H1 (cell line): Measurements from ENCODE around the gene YBX1. TPM values are rescaled to one million over a fixed set of nuclear protein-coding genes. Genes with fewer than 3 reads are reported as not detected.

Experiments
- CTCF ChIA-PET: fragments of 300-600 bp; sonication (Branson Sonifier 250); formaldehyde crosslinking; loops from one replicate; lab custom pipeline; 2021; ENCODE audit not compliant: partially characterized antibody; lab: Charles Lee
- POLR2A ChIA-PET: fragments of 300-600 bp; sonication (Branson Sonifier 250); formaldehyde crosslinking; loops from one replicate; lab custom pipeline; 2021; ENCODE audit warnings: inconsistent platforms; ENCODE audit not compliant: partially characterized antibody; lab: Charles Lee
- DNase-seq, 2 experiments: peaks; one replicate each; pipeline versions ENCODE4 v3.0.0 to v3.0.0-alpha.2; 2010 to 2022; ENCODE audit warnings: low spot score in 2 of 2, low read depth in 1 of 2, mixed read lengths in 1 of 2
- FAIRE-seq: peaks from 2 replicates; lab custom pipeline; 2011; peaks lifted over from hg19 to GRCh38; lab: Jason Lieb, UNC
- H2AFZ ChIP-seq: 2 replicates; pipeline ENCODE4 v1.8.1; 2012; ENCODE audit warnings: low read length, inconsistent platforms
- H2AK5ac ChIP-seq: 2 replicates; pipeline ENCODE4 v1.6.1; 2013; ENCODE audit warnings: low read depth, low read length
- H2BK120ac ChIP-seq: replicated peaks from 2 replicates; pipeline ENCODE3; 2013; ENCODE audit warnings: low read depth, low read length, inconsistent platforms
- H2BK12ac ChIP-seq: 2 replicates; pipeline ENCODE4 v1.6.1; 2013; ENCODE audit warnings: low read depth, low read length
- H2BK15ac ChIP-seq: 2 replicates; pipeline ENCODE4 v1.6.1; 2013; ENCODE audit warnings: low read length
- H2BK20ac ChIP-seq: 2 replicates; pipeline ENCODE4 v1.6.1; 2013; ENCODE audit warnings: low read length
- H2BK5ac ChIP-seq: 2 replicates; pipeline ENCODE4 v1.6.1; 2013; ENCODE audit warnings: low read depth, low read length
- H3K14ac ChIP-seq: 2 replicates; pipeline ENCODE4 v1.6.1; 2013; ENCODE audit warnings: inconsistent platforms; ENCODE audit not compliant: insufficient read length
- H3K18ac ChIP-seq: 2 replicates; pipeline ENCODE4 v1.6.1; 2013; ENCODE audit warnings: low read length; ENCODE audit errors: extremely low read depth
- H3K23ac ChIP-seq: 2 replicates; pipeline ENCODE4 v1.6.1; 2013; ENCODE audit warnings: inconsistent platforms; ENCODE audit not compliant: insufficient read length
- H3K23me2 ChIP-seq: 2 replicates; pipeline ENCODE4 v1.6.1; 2013; ENCODE audit warnings: low read depth, low read length
- H3K27ac ChIP-seq: 2 replicates; pipeline ENCODE4 v1.6.1; 2011; ENCODE audit warnings: low read depth, low read length, inconsistent platforms
- H3K27me3 ChIP-seq, 4 experiments: replicated peaks in 1 of 4; 1 replicate in 1 of 4; 2 replicates in 3 of 4; pipeline versions ENCODE4 v1.6.1 to v1.8.1; 2011 to 2013; ENCODE audit warnings: low read length in 3 of 4, mild to moderate bottlenecking in 3 of 4, inconsistent platforms in 2 of 4, mixed read lengths in 2 of 4, moderate library complexity in 1 of 4; ENCODE audit not compliant: control insufficient read depth in 3 of 4, insufficient read depth in 3 of 4; ENCODE audit errors: extremely low read depth in 1 of 4
- H3K36me3 ChIP-seq, 4 experiments: 2 replicates each; pipeline versions ENCODE4 v1.6.1 to v1.8.1; 2011 to 2013; ENCODE audit warnings: mild to moderate bottlenecking in 4 of 4, low read length in 3 of 4, moderate library complexity in 2 of 4, control low read depth in 1 of 4, inconsistent platforms in 1 of 4; ENCODE audit not compliant: insufficient read depth in 4 of 4, control insufficient read depth in 2 of 4
- H3K4ac ChIP-seq: replicated peaks from 2 replicates; pipeline ENCODE3; 2013; ENCODE audit warnings: low read length, low read depth, mixed read lengths, inconsistent platforms; ENCODE audit not compliant: insufficient read length
- H3K4me1 ChIP-seq, 4 experiments: replicated peaks in 1 of 4; 1 replicate in 1 of 4; 2 replicates in 3 of 4; pipeline versions ENCODE4 v1.6.1 to v1.8.1; 2011 to 2013; ENCODE audit warnings: low read length in 3 of 4, inconsistent platforms in 2 of 4, mixed read lengths in 1 of 4; ENCODE audit not compliant: insufficient read depth in 4 of 4, control insufficient read depth in 3 of 4
- H3K4me2 ChIP-seq, 2 experiments: 2 replicates each; pipeline versions ENCODE4 v1.6.1 to v1.8.1; 2011 to 2013; ENCODE audit warnings: low read depth in 2 of 2, low read length in 2 of 2, control low read depth in 1 of 2, inconsistent platforms in 1 of 2, mild to moderate bottlenecking in 1 of 2; ENCODE audit not compliant: insufficient read depth in 1 of 2
- H3K4me3 ChIP-seq, 4 experiments: fragments of 200-600, 300-600 bp in 1 of 4; sonication (generic), shearing (Covaris generic), sonication (Bioruptor Twin) in 1 of 4; 2 replicates each; pipeline versions ENCODE4 v1.5.1 to v1.8.1; 2011 to 2016; ENCODE audit warnings: low read length in 4 of 4, low read depth in 3 of 4, control low read depth in 2 of 4, inconsistent platforms in 2 of 4, mild to moderate bottlenecking in 2 of 4, mixed read lengths in 1 of 4, moderate library complexity in 1 of 4; ENCODE audit not compliant: insufficient read depth in 2 of 4; ENCODE audit errors: extremely low read depth in 1 of 4
- H3K56ac ChIP-seq: replicated peaks from 2 replicates; pipeline ENCODE3; 2013; ENCODE audit warnings: low read depth, mild to moderate bottlenecking, mixed read lengths, low read length, inconsistent platforms; ENCODE audit not compliant: insufficient read length
- H3K79me1 ChIP-seq: 2 replicates; pipeline ENCODE4 v1.6.1; 2013; ENCODE audit warnings: low read depth, low read length, control low read depth
- H3K79me2 ChIP-seq, 2 experiments: 2 replicates each; pipeline versions ENCODE4 v1.6.1 to v1.8.1; 2012 to 2013; ENCODE audit warnings: low read length in 2 of 2, mild to moderate bottlenecking in 2 of 2, inconsistent platforms in 1 of 2; ENCODE audit not compliant: insufficient read depth in 2 of 2, control insufficient read depth in 1 of 2
- H3K9ac ChIP-seq, 4 experiments: replicated peaks in 1 of 4; 1 replicate in 1 of 4; 2 replicates in 3 of 4; pipeline versions ENCODE4 v1.6.1 to v1.8.1; 2011 to 2013; ENCODE audit warnings: low read depth in 3 of 4, low read length in 3 of 4, control low read depth in 2 of 4, mild to moderate bottlenecking in 2 of 4, moderate library complexity in 2 of 4, inconsistent platforms in 1 of 4; ENCODE audit errors: extremely low read depth in 1 of 4
- H3K9me3 ChIP-seq, 2 experiments: 2 replicates each; pipeline versions ENCODE4 v1.6.1 to v1.8.1; 2012 to 2013; ENCODE audit warnings: mild to moderate bottlenecking in 2 of 2, moderate library complexity in 2 of 2, control low read depth in 1 of 2, inconsistent platforms in 1 of 2, low read depth in 1 of 2, low read length in 1 of 2, mixed read lengths in 1 of 2; ENCODE audit not compliant: insufficient read depth in 2 of 2
- H4K20me1 ChIP-seq, 2 experiments: replicated peaks in 1 of 2; 2 replicates each; pipeline versions ENCODE3 to v1.8.1; 2011 to 2013; ENCODE audit warnings: inconsistent platforms in 2 of 2, low read length in 2 of 2, mild to moderate bottlenecking in 1 of 2; ENCODE audit not compliant: insufficient read depth in 2 of 2, control insufficient read depth in 1 of 2
- H4K5ac ChIP-seq: 2 replicates; pipeline ENCODE4 v1.6.1; 2013; ENCODE audit warnings: low read length, low read depth, mixed read lengths, inconsistent platforms; ENCODE audit not compliant: insufficient read length
- H4K8ac ChIP-seq: 2 replicates; pipeline ENCODE4 v1.8.0; 2013; ENCODE audit warnings: mild to moderate bottlenecking, moderate library complexity, low read length, inconsistent platforms; ENCODE audit not compliant: insufficient read depth; ENCODE audit errors: extremely low read depth
- H4K91ac ChIP-seq: replicated peaks from 2 replicates; pipeline ENCODE3; 2013; ENCODE audit warnings: low read length, mixed read lengths, inconsistent platforms; ENCODE audit not compliant: insufficient read length
- BCL11A ChIP-seq, 2 experiments: IDR thresholded peaks; one replicate each; pipeline ENCODE4 v1.6.1; 2011; ENCODE audit warnings: low read depth in 2 of 2, low read length in 2 of 2, mild to moderate bottlenecking in 2 of 2
- CEBPB ChIP-seq: IDR thresholded peaks from 2 replicates; pipeline ENCODE4 v1.6.1; 2012; ENCODE audit warnings: low read depth, low read length
- CHD1 ChIP-seq: IDR thresholded peaks from 2 replicates; pipeline ENCODE4 v1.6.1; 2012; ENCODE audit warnings: low read depth, low read length, improper control_type of control experiment
- CREB1 ChIP-seq: IDR thresholded peaks from 2 replicates; pipeline ENCODE4 v1.6.1; 2012; ENCODE audit warnings: inconsistent platforms
- FOSL1 ChIP-seq: IDR thresholded peaks from 2 replicates; pipeline ENCODE4 v1.6.1; 2011; ENCODE audit warnings: mild to moderate bottlenecking, low read depth, low read length, moderate library complexity; ENCODE audit not compliant: insufficient read depth
- RAD21 ChIP-seq, 2 experiments: IDR thresholded peaks in 1 of 2; conservative IDR thresholded peaks in 1 of 2; 2 replicates each; pipeline ENCODE4 v1.6.1; 2011; ENCODE audit warnings: low read depth in 2 of 2, low read length in 2 of 2, improper control_type of control experiment in 1 of 2, inconsistent platforms in 1 of 2, mild to moderate bottlenecking in 1 of 2, moderate library complexity in 1 of 2
- RXRA ChIP-seq: IDR thresholded peaks from 2 replicates; pipeline ENCODE4 v1.6.1; 2011; ENCODE audit warnings: low read depth, mild to moderate bottlenecking, low read length, moderate library complexity; ENCODE audit not compliant: insufficient read depth
- SP1 ChIP-seq: IDR thresholded peaks from 2 replicates; pipeline ENCODE4 v1.6.1; 2011; ENCODE audit warnings: low read depth, low read length
- YY1 ChIP-seq: IDR thresholded peaks from 2 replicates; pipeline ENCODE4 v1.6.1; 2011; ENCODE audit warnings: low read depth, mild to moderate bottlenecking, low read length
- ZNF274 ChIP-seq: IDR thresholded peaks from 2 replicates; pipeline ENCODE4 v1.7.0; 2012; ENCODE audit warnings: low read length, borderline replicate concordance; ENCODE audit errors: extremely low read depth
- WGBS, 2 experiments: shearing (Covaris generic) in 1 of 2; methylation state at CpG; one replicate each; pipeline versions ENCODE4 v1.1.6 to v1.1.7; 2013 to 2015; ENCODE audit warnings: low lambda C conversion rate in 2 of 2, mixed read lengths in 2 of 2, inconsistent platforms in 1 of 2, low coverage in 1 of 2, missing lambda C conversion rate in 1 of 2; ENCODE audit not compliant: insufficient replicate concordance in 2 of 2, insufficient coverage in 1 of 2, insufficient read length in 1 of 2; ENCODE audit errors: extremely low coverage in 1 of 2, missing lambda C conversion rate in 1 of 2; 5-methylcytosine and 5-hydroxymethylcytosine counted together
- polyA plus RNA-seq, 7 experiments: library from polyadenylated mRNA; depleted of rRNA in 3 of 7; stranded (reverse) in 5 of 7; unstranded in 2 of 7; fragments of >200 nt in 5 of 7; fragments of 200-250 nt in 2 of 7; gene quantifications; 1 replicate in 5 of 7; 2 replicates in 1 of 7; 4 replicates in 1 of 7; pipeline versions ENCODE4 v1.2.1 to v1.2.3, GENCODE V29; 2011 to 2013; ENCODE audit warnings: missing spikeins in 2 of 7, mixed read lengths in 2 of 7
- total RNA-seq: library from RNA; stranded (reverse); fragmentation: NEBNext Ultra II Directional; extraction: Animal tissue kit (Norgen Biotek cat#: 25700); gene quantifications from 2 replicates; pipeline ENCODE4 v1.2.1, GENCODE V29; 2021
- TF ChIP-seq, protein P1 (sequence below), 3 experiments: IDR thresholded peaks; 1 replicate in 2 of 3; 2 replicates in 1 of 3; pipeline versions ENCODE4 v1.5.1 to v1.6.1; 2011; ENCODE audit warnings: low read length in 3 of 3, mild to moderate bottlenecking in 3 of 3, inconsistent platforms in 2 of 3, low read depth in 1 of 3, moderate library complexity in 1 of 3; ENCODE audit not compliant: insufficient read depth in 1 of 3; ENCODE audit errors: control extremely low read depth in 1 of 3

The YBX1 gene
- total and polyA plus RNA-seq, 2 of the 8 experiments (the other 6 are each of a cell fraction or from before 2014, with no cell fraction given) = 438 to 1,219 TPM

GRCh38 chr1:42735477-42736105 lies 53.4 kb downstream of the YBX1 start:
- CTCF ChIA-PET = interaction anchor here (0.6 to 6.4 kb wide), 14 partner anchors 10 to 561 kb away, joined by 3 to 62 read pairs (median 3); partner anchors contain the start of gene YBX1
- no peak overlapping the region for H3K9ac ChIP-seq
- TF ChIP-seq CHD1 (no peak), FOSL1 (no peak), CREB1 (no peak), RAD21 (IDR thresholded peaks at IDR 0.05 in 1 of 2, conservative IDR thresholded peaks at IDR 0.05 in 1 of 2; ENCODE audit: low read depth in 2 of 2, low read length in 2 of 2) (no peak), RXRA (no peak), CEBPB (no peak), YY1 (no peak), SP1 (no peak), BCL11A (IDR thresholded peaks at IDR 0.05; ENCODE audit: low read depth in 2 of 2, low read length in 2 of 2) (no peak), ZNF274 (no peak)
- TF ChIP-seq, protein P1, sequence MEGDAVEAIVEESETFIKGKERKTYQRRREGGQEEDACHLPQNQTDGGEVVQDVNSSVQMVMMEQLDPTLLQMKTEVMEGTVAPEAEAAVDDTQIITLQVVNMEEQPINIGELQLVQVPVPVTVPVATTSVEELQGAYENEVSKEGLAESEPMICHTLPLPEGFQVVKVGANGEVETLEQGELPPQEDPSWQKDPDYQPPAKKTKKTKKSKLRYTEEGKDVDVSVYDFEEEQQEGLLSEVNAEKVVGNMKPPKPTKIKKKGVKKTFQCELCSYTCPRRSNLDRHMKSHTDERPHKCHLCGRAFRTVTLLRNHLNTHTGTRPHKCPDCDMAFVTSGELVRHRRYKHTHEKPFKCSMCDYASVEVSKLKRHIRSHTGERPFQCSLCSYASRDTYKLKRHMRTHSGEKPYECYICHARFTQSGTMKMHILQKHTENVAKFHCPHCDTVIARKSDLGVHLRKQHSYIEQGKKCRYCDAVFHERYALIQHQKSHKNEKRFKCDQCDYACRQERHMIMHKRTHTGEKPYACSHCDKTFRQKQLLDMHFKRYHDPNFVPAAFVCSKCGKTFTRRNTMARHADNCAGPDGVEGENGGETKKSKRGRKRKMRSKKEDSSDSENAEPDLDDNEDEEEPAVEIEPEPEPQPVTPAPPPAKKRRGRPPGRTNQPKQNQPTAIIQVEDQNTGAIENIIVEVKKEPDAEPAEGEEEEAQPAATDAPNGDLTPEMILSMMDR (IDR thresholded peaks at IDR 0.05; ENCODE audit: control extremely low read depth in 1 of 3, insufficient read depth in 1 of 3, low read depth in 1 of 3, low read length in 3 of 3) = no peak

More at GRCh38 chr1:42735477-42736105, 53.4 kb downstream of the YBX1 start:
- Histone ChIP-seq H2BK20ac (no peak overlapping the region), H3K4me1 (peaks cover 0 to 24% (median 17%) of the 10 kb centered on the region in 4 experiments; a peak in 6 of 7 replicates), H2BK5ac (no peak overlapping the region), H3K79me1 (peaks cover 3% of the 10 kb centered on the region; the same call in 1 of the 2 replicates), H3K4me2 (no peak overlapping the region), H3K4ac (no peak overlapping the region), H3K23ac (no peak overlapping the region), H4K5ac (no peak overlapping the region), H2BK120ac (no peak overlapping the region), H2BK15ac (no peak overlapping the region), H3K23me2 (peaks cover 5% of the 10 kb centered on the region; the same call in 1 of the 2 replicates), H3K14ac (no peak overlapping the region), H3K27me3 (no peaks in the 10 kb centered on the region), H3K79me2 (no peaks in the 10 kb centered on the region), H3K9me3 (no peaks in the 10 kb centered on the region), H4K20me1 (peaks cover 0 to 4% of the 10 kb centered on the region in 2 experiments), H3K36me3 (no peaks in the 10 kb centered on the region), H4K91ac (no peak overlapping the region), H2AK5ac (no peak overlapping the region), H2AFZ (no peak overlapping the region), H3K27ac (no peak overlapping the region), H4K8ac (no peak overlapping the region), H3K18ac (no peak overlapping the region), H2BK12ac (no peak overlapping the region), H3K4me3 (no peak overlapping the region), H3K56ac (no peak overlapping the region)
- DNase-seq (no peak), FAIRE-seq (no peak)
- WGBS, 2 experiments = 90% methylated on average over 14 of the region's 14 CpGs; no CpG with 5 or more reads in 1 of the 2 experiments
- POLR2A ChIA-PET = no interaction called here
